DND-41 (cell line): ENCODE data around the gene MCF2L.

Experiments used
- EZH2 ChIP-seq: IDR thresholded peaks from 3 replicates; pipeline ENCODE4 v1.6.1; 2012; ENCODE audit warnings: borderline replicate concordance, low read depth, mild to moderate bottlenecking, moderate library complexity, low read length, inconsistent platforms; ENCODE audit not compliant: severe bottlenecking
- TF ChIP-seq, protein P1 (sequence below): IDR thresholded peaks from 2 replicates; pipeline ENCODE4 v1.5.1; 2012; ENCODE audit warnings: borderline replicate concordance, low read length, moderate library complexity, mild to moderate bottlenecking; ENCODE audit not compliant: poor library complexity, severe bottlenecking; ENCODE audit errors: extremely low read depth

DNA sequence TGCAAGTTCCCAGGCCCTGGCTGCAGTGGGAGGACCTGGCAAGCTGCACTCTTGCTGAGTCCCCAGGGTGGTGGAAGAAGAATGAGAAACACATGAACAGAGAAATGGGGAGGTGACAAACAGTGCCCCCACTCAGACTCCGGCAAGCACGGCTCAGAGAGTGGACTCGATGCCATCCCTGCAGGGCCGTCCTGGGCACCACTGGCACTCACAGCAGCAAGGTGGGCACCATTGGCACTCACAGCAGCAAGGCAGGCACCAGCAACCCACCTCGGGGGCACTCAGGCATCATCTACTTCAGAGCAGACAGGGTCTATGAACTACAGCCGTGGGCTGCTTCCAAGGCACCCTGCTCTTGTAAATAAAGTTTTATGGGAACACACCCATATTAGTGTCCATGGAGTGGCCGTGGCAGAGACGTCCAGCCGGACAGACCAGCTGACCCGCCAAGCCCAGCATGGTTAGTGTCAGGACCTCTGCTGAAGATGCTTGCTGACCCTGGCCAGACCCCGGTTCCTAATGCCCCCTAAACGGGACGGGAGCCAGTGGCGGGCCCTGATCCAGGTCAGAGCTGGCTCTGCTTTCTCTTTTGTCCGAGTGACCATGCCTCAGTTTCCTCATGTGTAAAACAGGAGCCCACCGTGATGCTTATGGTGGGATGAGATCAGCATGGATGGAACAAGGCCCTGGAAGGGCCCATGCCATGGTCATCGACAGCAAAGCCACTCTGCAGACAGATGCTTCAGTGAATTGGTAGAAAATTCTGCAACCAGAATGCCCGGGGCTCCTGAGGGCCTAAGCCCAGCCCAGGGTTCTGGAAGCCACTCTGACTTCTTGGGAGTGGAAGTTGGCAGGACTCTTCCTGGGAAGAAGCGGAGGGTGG lies 151.5 kb downstream of the MCF2L start:
- TF ChIP-seq, protein P1, sequence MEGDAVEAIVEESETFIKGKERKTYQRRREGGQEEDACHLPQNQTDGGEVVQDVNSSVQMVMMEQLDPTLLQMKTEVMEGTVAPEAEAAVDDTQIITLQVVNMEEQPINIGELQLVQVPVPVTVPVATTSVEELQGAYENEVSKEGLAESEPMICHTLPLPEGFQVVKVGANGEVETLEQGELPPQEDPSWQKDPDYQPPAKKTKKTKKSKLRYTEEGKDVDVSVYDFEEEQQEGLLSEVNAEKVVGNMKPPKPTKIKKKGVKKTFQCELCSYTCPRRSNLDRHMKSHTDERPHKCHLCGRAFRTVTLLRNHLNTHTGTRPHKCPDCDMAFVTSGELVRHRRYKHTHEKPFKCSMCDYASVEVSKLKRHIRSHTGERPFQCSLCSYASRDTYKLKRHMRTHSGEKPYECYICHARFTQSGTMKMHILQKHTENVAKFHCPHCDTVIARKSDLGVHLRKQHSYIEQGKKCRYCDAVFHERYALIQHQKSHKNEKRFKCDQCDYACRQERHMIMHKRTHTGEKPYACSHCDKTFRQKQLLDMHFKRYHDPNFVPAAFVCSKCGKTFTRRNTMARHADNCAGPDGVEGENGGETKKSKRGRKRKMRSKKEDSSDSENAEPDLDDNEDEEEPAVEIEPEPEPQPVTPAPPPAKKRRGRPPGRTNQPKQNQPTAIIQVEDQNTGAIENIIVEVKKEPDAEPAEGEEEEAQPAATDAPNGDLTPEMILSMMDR, result no peak
- TF ChIP-seq EZH2, result no peak
